ENCODE measurements around the gene TMED5.

TMED5 gene

GRCh38 chr1:93159337-93159736 lies 20.9 kb downstream of the TMED5 start:
- Histone ChIP-seq H3K4me1 (ENCODE audit: insufficient read depth, low read length) (peaks cover 11% of the 10 kb centered on the region; the same call in 1 of the 2 replicates), H3K9me3 (ENCODE audit: control insufficient read depth, insufficient read depth, low read length) (no peaks in the 10 kb centered on the region), H3K36me3 (ENCODE audit: insufficient read depth, low read length) (peaks cover 2% of the 10 kb centered on the region; the same call in 1 of the 2 replicates), H3K9ac (ENCODE audit: low read depth, low read length) (no peak overlapping the region)

GRCh38 chr1:93155335-93155734 lies 24.9 kb downstream of the TMED5 start:
- no peaks in the 10 kb centered on the region for H3K9me3 ChIP-seq (ENCODE audit: control insufficient read depth, insufficient read depth, low read length)
- no peak overlapping the region for H3K9ac ChIP-seq (ENCODE audit: low read depth, low read length)
- peaks cover 11% of the 10 kb centered on the region; the same call in 1 of the 2 replicates for H3K4me1 ChIP-seq (ENCODE audit: insufficient read depth, low read length)
- peaks cover 2% of the 10 kb centered on the region; the same call in 1 of the 2 replicates for H3K36me3 ChIP-seq (ENCODE audit: insufficient read depth, low read length)

DNA sequence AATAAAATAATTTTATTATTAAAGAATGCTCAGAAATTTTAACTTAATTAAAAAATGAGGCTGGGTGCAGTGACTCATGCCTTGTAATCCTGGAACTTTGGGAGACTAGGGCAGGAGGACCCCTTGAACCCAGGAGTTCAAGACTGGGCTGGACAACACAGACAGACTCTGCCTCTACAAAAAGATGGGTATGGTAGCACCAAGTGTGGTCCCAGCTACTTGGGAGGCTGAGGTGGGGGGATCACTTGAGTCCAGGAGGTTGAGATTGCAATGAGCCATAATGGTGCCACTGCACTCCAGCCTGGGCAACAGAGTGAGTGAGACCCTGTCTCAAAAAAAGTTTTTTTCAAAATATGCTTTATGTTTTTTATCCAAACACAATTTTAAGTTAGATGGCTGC lies 25.3 kb downstream of the TMED5 start:
- Histone ChIP-seq H3K9me3 (ENCODE audit: control insufficient read depth, insufficient read depth, low read length) (no peaks in the 10 kb centered on the region), H3K36me3 (ENCODE audit: insufficient read depth, low read length) (peaks cover 2% of the 10 kb centered on the region; the same call in 1 of the 2 replicates), H3K4me1 (ENCODE audit: insufficient read depth, low read length) (peaks cover 11% of the 10 kb centered on the region; the same call in 1 of the 2 replicates), H3K9ac (ENCODE audit: low read depth, low read length) (no peak overlapping the region)

- Histone ChIP-seq H3K36me3 (ENCODE audit: insufficient read depth, low read length) (no peaks in the 10 kb centered on the region), H3K9me3 (ENCODE audit: control insufficient read depth, insufficient read depth, low read length) (no peaks in the 10 kb centered on the region), H3K9ac (ENCODE audit: low read depth, low read length) (no peak overlapping the region), H3K4me1 (ENCODE audit: insufficient read depth, low read length) (peaks cover 11% of the 10 kb centered on the region; the same call in 1 of the 2 replicates)
These were observed 27.4 kb downstream of the TMED5 start for GRCh38 chr1:93152835-93153234.

DNA sequence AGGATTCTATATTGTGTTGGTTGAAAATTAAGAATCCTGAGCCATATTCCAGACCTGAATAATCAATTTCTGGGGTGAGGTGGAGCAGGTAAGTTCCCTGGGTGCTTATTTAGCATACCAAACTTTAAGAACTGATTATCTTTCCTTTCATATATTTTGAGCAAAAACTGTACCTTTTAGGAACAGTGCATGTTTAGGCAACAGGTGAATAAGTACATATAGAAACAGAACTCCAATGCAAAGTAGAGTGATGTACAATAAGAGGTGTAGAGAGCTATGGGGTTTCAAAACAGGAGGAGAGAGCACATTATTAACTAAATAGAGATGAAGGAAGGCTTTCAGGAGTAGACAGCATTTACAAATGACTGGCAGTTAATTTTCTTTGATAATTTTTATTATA lies 28.7 kb downstream of the TMED5 start:
- no peaks in the 10 kb centered on the region for H3K9me3 ChIP-seq (ENCODE audit: control insufficient read depth, insufficient read depth, low read length)
- peaks cover 11% of the 10 kb centered on the region; the same call in 1 of the 2 replicates for H3K4me1 ChIP-seq (ENCODE audit: insufficient read depth, low read length)
- H3K9ac ChIP-seq (ENCODE audit: low read depth, low read length): no peak overlapping the region
- H3K36me3 ChIP-seq (ENCODE audit: insufficient read depth, low read length): no peaks in the 10 kb centered on the region

DNA sequence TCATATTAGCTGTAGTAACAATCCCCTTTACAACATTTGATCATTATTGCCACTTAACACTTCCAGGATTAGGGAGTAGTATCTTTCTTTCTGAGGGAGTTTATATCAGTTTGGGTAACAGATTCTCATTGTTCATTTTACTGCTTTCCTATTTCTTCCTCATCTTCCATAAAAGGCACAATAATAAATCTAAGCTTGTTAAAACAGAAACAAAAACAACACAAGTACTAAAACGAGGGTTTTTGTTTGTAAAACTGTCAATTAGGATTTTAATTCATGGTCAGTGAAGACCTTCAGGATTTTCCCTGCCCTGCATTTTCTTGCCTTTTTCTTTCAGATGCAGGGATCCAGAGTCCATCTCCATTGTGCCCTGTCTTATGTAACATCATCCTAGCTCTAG lies 29.5 kb downstream of the TMED5 start:
- H3K9me3 ChIP-seq (ENCODE audit: control insufficient read depth, insufficient read depth, low read length): no peaks in the 10 kb centered on the region
- H3K4me1 ChIP-seq (ENCODE audit: insufficient read depth, low read length): peaks cover 11% of the 10 kb centered on the region; the same call in 1 of the 2 replicates
- no peak overlapping the region for H3K9ac ChIP-seq (ENCODE audit: low read depth, low read length)
- no peaks in the 10 kb centered on the region for H3K36me3 ChIP-seq (ENCODE audit: insufficient read depth, low read length)

DNA sequence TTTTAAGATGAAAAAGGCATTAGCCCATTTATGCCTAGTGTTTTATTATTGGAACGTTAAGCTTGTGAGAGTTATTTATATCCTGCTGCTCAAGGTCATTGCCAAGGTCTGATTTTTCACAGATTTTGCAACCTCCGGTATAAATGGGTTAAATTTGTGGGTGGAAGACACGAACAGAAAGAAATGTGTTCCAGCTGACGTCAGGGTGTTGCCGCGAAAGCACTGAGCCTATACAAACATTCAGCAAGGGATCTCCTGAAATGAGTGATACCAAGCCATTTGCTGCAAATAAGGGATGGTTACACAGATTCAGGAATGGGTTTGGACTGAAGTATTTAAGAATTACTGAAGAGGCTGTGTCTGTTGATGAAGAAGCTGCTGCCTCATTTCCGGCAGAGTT lies 32.2 kb downstream of the TMED5 start:
- H3K9me3 ChIP-seq (ENCODE audit: control insufficient read depth, insufficient read depth, low read length): no peaks in the 10 kb centered on the region

GRCh38 chr1:93143769-93144168 lies 36.4 kb downstream of the TMED5 start:
- H3K9ac ChIP-seq (ENCODE audit: low read depth, low read length): no peak overlapping the region
- H3K36me3 ChIP-seq (ENCODE audit: insufficient read depth, low read length): peaks cover 3% of the 10 kb centered on the region; the same call in 1 of the 2 replicates

More for the DNA sequence above, 32.2 kb downstream of the TMED5 start:
- Histone ChIP-seq H3K36me3 (ENCODE audit: insufficient read depth, low read length) (no peaks in the 10 kb centered on the region), H3K9ac (ENCODE audit: low read depth, low read length) (no peak overlapping the region), H3K4me1 (ENCODE audit: insufficient read depth, low read length) (no peaks in the 10 kb centered on the region)

DNA sequence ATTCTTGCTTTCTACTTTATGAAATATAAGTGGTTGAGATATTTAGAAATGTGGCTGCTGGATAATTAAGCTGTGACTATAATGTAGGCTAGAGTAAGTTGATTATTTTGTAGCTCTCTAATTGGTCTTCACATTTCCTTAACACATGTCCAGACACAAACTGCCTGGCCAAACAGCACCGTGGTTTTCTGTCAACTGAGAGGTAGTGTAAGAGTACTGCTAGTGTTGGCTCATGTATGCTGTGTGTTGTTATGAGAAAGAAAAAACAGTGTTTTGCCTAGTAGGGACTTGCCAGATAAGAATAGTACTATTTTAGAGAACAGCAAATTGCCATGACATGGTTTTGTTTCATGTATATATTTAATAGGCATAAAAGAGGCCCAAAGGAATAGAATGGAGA lies 37.1 kb downstream of the TMED5 start:
- Histone ChIP-seq H3K9me3 (ENCODE audit: control insufficient read depth, insufficient read depth, low read length) (no peaks in the 10 kb centered on the region), H3K36me3 (ENCODE audit: insufficient read depth, low read length) (peaks cover 3% of the 10 kb centered on the region; the same call in 1 of the 2 replicates), H3K9ac (ENCODE audit: low read depth, low read length) (no peak overlapping the region), H3K4me1 (ENCODE audit: insufficient read depth, low read length) (no peaks in the 10 kb centered on the region)

More at GRCh38 chr1:93143769-93144168, 36.4 kb downstream of the TMED5 start:
- Histone ChIP-seq H3K4me1 (ENCODE audit: insufficient read depth, low read length) (no peaks in the 10 kb centered on the region), H3K9me3 (ENCODE audit: control insufficient read depth, insufficient read depth, low read length) (no peaks in the 10 kb centered on the region)

DNA sequence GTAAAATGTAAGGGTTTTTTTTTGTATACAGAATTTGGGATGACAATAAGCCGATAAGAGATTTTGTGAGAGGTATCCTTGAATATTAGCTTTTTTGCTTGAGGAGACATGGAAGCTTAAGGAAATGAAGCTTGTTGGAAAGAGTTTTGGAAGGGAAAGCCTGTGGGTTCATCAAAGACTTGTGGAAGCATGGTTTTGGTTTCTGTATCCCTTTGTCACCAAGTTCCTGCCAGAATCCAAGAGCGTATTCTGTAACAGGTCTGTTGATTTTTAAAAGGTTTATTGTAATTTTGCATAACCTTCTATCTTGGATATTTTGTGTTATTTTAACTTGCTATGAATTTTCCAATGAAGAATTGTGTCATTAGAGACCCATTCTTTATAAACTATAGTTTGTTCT lies 38.1 kb downstream of the TMED5 start:
- Histone ChIP-seq H3K36me3 (ENCODE audit: insufficient read depth, low read length) (peaks cover 3% of the 10 kb centered on the region; the same call in 1 of the 2 replicates), H3K4me1 (ENCODE audit: insufficient read depth, low read length) (no peaks in the 10 kb centered on the region), H3K9me3 (ENCODE audit: control insufficient read depth, insufficient read depth, low read length) (no peaks in the 10 kb centered on the region), H3K9ac (ENCODE audit: low read depth, low read length) (no peak overlapping the region)

DNA sequence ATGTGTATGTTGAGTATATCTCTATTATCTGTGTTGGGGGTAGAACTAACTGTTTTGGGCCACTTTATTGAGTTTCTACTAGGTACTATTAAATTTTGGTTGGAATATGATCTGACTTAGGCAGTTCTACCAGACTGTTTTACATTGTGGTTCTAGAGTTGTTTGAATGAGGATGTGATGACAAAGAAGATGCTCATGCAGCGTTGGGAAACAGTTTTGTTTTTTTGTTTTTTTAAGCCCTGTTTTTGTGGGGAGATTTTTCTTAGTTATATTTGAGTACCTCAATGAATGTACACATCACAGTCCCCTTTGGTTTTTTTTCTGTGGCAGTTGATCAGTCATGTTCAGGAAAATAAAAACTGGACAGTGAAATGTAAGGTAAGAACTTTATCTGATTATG lies 40.1 kb downstream of the TMED5 start:
- no peak overlapping the region for H3K9ac ChIP-seq (ENCODE audit: low read depth, low read length)
- no peaks in the 10 kb centered on the region for H3K4me1 ChIP-seq (ENCODE audit: insufficient read depth, low read length)
- no peaks in the 10 kb centered on the region for H3K9me3 ChIP-seq (ENCODE audit: control insufficient read depth, insufficient read depth, low read length)
- H3K36me3 ChIP-seq (ENCODE audit: insufficient read depth, low read length): peaks cover 13% of the 10 kb centered on the region; the same call in 1 of the 2 replicates

GRCh38 chr1:93137604-93138292 lies 42.5 kb downstream of the TMED5 start:
- H3K9me3 ChIP-seq (ENCODE audit: control insufficient read depth, insufficient read depth, low read length): no peaks in the 10 kb centered on the region
- H3K36me3 ChIP-seq (ENCODE audit: insufficient read depth, low read length): peaks cover 18% of the 10 kb centered on the region
- H3K4me1 ChIP-seq (ENCODE audit: insufficient read depth, low read length): no peaks in the 10 kb centered on the region
- H3K9ac ChIP-seq (ENCODE audit: low read depth, low read length): no peak overlapping the region

DNA sequence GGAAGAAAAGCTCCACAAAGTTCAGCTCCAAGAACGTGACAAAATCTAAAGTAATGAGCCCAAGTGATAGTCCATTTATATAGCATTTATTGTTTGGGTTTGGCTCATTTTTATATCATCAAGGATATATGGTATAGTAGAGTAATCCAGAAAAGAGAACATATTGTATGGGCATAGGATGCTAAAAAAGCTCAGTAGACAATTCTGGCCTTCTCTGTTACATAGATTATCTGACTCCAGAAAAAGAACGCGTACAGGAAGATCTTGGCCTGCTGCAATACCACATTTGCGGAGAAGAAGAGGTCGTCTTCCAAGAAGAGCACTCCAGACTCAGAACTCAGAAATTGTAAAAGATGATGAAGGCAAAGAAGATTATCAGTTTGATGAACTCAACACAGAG lies 43.8 kb downstream of the TMED5 start:
- Histone ChIP-seq H3K36me3 (ENCODE audit: insufficient read depth, low read length) (peaks cover 15% of the 10 kb centered on the region), H3K9ac (ENCODE audit: low read depth, low read length) (no peak overlapping the region), H3K4me1 (ENCODE audit: insufficient read depth, low read length) (no peaks in the 10 kb centered on the region), H3K9me3 (ENCODE audit: control insufficient read depth, insufficient read depth, low read length) (no peaks in the 10 kb centered on the region)

- no peak overlapping the region for H3K9ac ChIP-seq (ENCODE audit: low read depth, low read length)
- no peaks in the 10 kb centered on the region for H3K4me1 ChIP-seq (ENCODE audit: insufficient read depth, low read length)
- H3K9me3 ChIP-seq (ENCODE audit: control insufficient read depth, insufficient read depth, low read length): no peaks in the 10 kb centered on the region
- peaks cover 15% of the 10 kb centered on the region for H3K36me3 ChIP-seq (ENCODE audit: insufficient read depth, low read length)
These were observed 47.6 kb downstream of the TMED5 start for GRCh38 chr1:93132638-93133037.

- H3K9ac ChIP-seq (ENCODE audit: low read depth, low read length): no peak overlapping the region
- peaks cover 9% of the 10 kb centered on the region; the same call in 1 of the 2 replicates for H3K4me1 ChIP-seq (ENCODE audit: insufficient read depth, low read length)
- H3K36me3 ChIP-seq (ENCODE audit: insufficient read depth, low read length): peaks cover 3% of the 10 kb centered on the region
- no peaks in the 10 kb centered on the region for H3K9me3 ChIP-seq (ENCODE audit: control insufficient read depth, insufficient read depth, low read length)
These were observed 50.6 kb downstream of the TMED5 start for GRCh38 chr1:93129507-93130099.
